SKM-1 treated with dmso at 0.1 percent for 144 hours (cell line): ENCODE data around the gene PRDM10.
A peak's percentile ranks its signal among the peaks of the same experiment; 100 is the strongest.
"Not testable (repeated sequence)": the region's sequence is repeated elsewhere in the genome, so short reads cannot be mapped to it uniquely, and the experiment has no call there.

Source experiments
- DNase-seq: peaks from one replicate; lab custom pipeline; 2025; ENCODE audit not compliant: unreplicated experiment; lab: John Stamatoyannopoulos, UW

PRDM10 gene

GRCh38 chr11:129917231-129917630 lies 85.4 kb downstream of the PRDM10 start:
- DNase-seq = no peak

- DNase-seq = no peak
Measured at GRCh38 chr11:129911298-129911697, 91.3 kb downstream of the PRDM10 start.

GRCh38 chr11:129910360-129910759 lies 92.3 kb downstream of the PRDM10 start:
- no peak for DNase-seq

- DNase-seq = no peak
Measured at GRCh38 chr11:129905402-129905801, 97.2 kb downstream of the PRDM10 start.

GRCh38 chr11:129896062-129896461 lies 106.6 kb downstream of the PRDM10 start:
- no peak for DNase-seq

- DNase-seq = peak; percentile 85
Measured at GRCh38 chr11:129895126-129896041, 107.3 kb downstream of the PRDM10 start, which contains the start of gene NFRKB. TSS of gene NFRKB (minus strand) at chr11:129895578. CDS start at chr11:129892849, 2,729 bp downstream.

- no peak for DNase-seq
Measured at GRCh38 chr11:129894278-129895125, 108.1 kb downstream of the PRDM10 start.

GRCh38 chr11:129888451-129888850 lies 114.2 kb downstream of the PRDM10 start:
- no peak for DNase-seq

GRCh38 chr11:129885381-129885780 lies 117.3 kb downstream of the PRDM10 start:
- no peak for DNase-seq

GRCh38 chr11:129884581-129884980 lies 118.1 kb downstream of the PRDM10 start:
- DNase-seq = no peak

GRCh38 chr11:129881570-129882170 lies 121.0 kb downstream of the PRDM10 start:
- peak; percentile 12 for DNase-seq

- no peak for DNase-seq
Measured at GRCh38 chr11:129880311-129880710, 122.3 kb downstream of the PRDM10 start.

- DNase-seq = no peak
Measured at GRCh38 chr11:129871914-129872313, 130.7 kb downstream of the PRDM10 start.

- DNase-seq = not testable (repeated sequence)
Measured at GRCh38 chr11:129868626-129869025, 134.0 kb downstream of the PRDM10 start.

- no peak for DNase-seq
Measured at GRCh38 chr11:129866311-129866710, 136.3 kb downstream of the PRDM10 start.

- peak; percentile 15 for DNase-seq
Measured at GRCh38 chr11:129865701-129866100, 136.9 kb downstream of the PRDM10 start.

GRCh38 chr11:129864811-129865210 lies 137.8 kb downstream of the PRDM10 start:
- no peak for DNase-seq

GRCh38 chr11:129861702-129862522 lies 140.7 kb downstream of the PRDM10 start:
- DNase-seq = no peak

- no peak for DNase-seq
Measured at GRCh38 chr11:129856036-129856435, 146.6 kb downstream of the PRDM10 start.

GRCh38 chr11:129855086-129855485 lies 147.5 kb downstream of the PRDM10 start:
- no peak for DNase-seq
